Retinal pigment epithelial cell (primary cell): ENCODE measurements around the gene CCNK.

ENCODE experiments used
- DNase-seq: peaks from one replicate; pipeline ENCODE4 v3.0.0-alpha.2; 2010; ENCODE audit warnings: low read depth
- H3K4me3 ChIP-seq: 2 replicates; pipeline ENCODE4 v1.5.1; 2011; ENCODE audit warnings: mild to moderate bottlenecking, low read length, control low read depth, moderate library complexity
- TF ChIP-seq, protein P1 (sequence below): conservative IDR thresholded peaks from 2 replicates; pipeline ENCODE4 v1.5.1; 2011; ENCODE audit warnings: low read depth, low read length, control low read depth, inconsistent platforms

CCNK gene

DNA sequence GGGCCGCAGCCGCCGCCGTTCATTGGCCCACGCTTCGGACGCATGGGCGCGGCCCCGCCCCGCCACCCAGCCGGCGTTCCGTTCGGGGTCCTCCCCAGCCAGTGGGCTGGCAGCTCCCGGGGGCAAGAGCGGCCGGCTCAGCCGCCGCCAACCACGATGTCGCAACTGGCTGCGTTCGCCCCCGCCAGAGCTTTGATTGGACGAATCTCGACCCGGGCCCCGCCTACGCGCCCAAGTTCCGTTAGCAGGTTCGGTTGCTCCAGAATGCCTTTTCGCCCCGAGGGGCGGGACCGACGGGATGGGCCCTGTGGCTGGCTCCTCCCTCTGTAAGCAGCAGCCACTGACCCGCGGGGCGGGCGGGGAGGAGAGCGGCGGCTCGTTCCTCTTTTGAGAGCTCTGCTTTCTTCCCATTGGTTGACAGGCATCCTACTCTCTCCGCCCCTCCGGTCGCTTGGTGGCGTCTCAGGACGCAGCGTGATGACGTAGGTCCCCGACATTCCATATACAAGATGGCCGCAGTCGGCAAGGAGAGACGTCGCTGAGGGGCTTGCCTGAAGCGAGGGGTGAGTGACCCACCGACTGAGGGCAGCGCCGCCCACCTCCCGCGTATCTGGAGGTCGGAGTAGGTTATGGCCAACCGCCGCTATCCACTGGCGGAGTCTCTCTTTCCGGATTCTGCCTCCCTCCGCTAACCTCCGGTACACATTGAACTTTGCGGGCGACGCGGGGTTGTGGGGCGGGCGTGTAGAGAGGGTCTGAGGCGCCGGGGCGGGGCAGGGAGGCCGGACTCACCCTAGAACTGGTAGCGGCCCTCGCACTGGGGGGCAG lies at the start of gene CCNK:
Gene CCNK (plus strand): TSS at position 493 of the 828 bp plus-strand sequence. CDS start 11,269 bp downstream, outside the sequence.
- DNase-seq: peak; percentile 98
- TF ChIP-seq, protein P1, sequence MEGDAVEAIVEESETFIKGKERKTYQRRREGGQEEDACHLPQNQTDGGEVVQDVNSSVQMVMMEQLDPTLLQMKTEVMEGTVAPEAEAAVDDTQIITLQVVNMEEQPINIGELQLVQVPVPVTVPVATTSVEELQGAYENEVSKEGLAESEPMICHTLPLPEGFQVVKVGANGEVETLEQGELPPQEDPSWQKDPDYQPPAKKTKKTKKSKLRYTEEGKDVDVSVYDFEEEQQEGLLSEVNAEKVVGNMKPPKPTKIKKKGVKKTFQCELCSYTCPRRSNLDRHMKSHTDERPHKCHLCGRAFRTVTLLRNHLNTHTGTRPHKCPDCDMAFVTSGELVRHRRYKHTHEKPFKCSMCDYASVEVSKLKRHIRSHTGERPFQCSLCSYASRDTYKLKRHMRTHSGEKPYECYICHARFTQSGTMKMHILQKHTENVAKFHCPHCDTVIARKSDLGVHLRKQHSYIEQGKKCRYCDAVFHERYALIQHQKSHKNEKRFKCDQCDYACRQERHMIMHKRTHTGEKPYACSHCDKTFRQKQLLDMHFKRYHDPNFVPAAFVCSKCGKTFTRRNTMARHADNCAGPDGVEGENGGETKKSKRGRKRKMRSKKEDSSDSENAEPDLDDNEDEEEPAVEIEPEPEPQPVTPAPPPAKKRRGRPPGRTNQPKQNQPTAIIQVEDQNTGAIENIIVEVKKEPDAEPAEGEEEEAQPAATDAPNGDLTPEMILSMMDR: no peak
- peak within 1 kb of the TSS; percentile 99 for H3K4me3 ChIP-seq

DNA sequence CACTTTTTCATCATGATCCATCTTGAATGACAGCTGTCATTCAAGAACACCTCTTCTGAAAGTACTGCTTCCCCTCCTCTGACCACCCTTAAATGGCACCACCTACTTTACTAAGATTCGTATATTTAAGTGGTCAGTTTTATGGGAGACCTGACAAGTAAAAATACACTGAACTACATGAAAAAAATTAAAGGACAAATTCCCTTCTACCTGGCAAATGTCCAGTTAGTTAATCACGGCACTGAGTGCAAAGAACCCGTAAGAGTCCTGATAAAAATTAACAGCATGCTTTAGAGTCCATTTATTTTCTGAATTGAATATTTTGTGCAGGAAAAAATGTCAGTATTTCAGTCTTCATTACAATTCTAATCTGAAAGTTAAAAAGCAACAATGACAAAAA lies 49.2 kb upstream of the CCNK start:
- DNase-seq: no peak
- TF ChIP-seq, protein P1: no peak
- no peak overlapping the region for H3K4me3 ChIP-seq

DNA sequence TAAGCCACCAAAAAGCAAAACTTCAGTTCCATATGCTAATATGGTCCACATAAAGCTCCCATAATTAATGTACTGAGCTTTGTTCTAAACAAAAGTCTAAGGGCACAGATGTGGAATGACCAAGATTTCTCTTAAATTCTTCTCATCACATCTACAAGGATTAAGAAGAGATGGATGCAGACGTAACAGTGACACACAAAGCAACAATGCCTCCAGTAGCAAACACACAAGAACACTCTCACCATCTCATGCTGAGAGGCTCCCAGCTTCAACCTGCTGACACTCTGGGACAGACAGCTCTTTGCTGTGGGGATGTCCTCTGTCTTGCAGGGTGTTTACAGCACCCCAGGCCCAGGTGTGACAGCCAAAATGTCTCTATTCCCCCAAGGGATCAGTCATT lies 48.7 kb upstream of the CCNK start:
- TF ChIP-seq, protein P1: no peak
- no peak overlapping the region for H3K4me3 ChIP-seq
- no peak for DNase-seq

DNA sequence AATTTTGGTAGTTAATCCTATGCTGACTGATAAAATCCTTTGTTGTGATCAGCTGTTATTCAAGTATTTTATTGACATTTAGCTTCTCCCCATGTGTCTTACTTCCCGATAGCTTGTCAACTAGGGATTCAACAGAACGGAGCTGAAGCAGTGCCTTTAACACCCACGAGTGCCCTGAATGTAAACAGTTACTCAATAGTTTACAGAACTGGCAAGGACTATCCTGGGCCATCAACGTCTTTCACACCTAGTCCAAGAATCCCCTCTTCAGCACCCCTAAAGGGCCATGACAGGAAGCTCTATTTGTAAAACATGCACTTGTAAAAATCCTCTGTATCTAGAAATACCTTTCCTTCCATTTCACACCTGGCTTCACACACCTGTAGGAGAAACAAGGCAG lies 45.9 kb upstream of the CCNK start:
- TF ChIP-seq, protein P1: no peak
- DNase-seq: no peak
- H3K4me3 ChIP-seq: no peak overlapping the region

DNA sequence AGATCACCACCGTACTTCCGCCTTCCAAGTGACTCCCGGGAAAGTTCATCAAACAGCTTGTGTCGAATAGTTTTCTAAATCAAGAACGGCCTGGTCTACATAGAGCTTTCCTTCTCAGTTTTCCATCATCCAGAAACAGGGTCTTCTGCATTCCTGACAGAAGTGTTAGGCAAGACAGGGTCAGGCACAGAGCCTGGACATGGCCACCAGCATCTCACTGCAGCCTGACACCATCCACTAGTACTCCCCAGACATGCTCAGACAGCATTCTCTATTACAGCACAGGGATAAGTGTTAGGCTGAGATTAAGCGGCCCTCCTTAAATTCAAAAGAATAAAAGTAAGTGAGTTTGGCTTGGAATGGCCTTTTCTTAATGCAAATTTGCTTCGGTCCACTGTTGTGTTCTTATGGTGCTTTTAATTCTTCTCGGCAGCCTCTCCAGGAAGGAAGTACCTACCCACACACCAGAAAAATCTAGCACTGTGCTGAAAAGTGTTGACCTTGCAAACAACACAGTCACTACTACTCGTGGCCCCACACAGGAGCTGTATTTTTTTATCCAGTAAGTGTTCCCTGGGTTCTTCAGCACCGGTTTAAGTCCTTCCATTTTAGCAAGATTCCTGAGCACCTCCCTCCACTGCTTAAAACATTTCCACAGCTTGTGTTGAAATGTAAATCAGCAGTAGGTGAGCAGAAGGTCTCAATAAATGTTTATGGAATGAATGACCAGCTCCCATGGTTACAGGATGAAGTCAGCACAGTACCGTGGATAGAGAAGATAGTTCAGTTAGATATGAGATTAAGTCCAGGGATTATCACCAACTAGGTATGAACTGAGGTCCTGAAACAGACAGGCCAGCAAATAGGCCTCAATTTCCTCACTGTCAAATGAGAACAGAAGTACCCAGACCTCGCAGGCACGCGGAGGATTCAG lies 44.7 kb upstream of the CCNK start:
- H3K4me3 ChIP-seq: no peak overlapping the region
- no peak for DNase-seq

DNA sequence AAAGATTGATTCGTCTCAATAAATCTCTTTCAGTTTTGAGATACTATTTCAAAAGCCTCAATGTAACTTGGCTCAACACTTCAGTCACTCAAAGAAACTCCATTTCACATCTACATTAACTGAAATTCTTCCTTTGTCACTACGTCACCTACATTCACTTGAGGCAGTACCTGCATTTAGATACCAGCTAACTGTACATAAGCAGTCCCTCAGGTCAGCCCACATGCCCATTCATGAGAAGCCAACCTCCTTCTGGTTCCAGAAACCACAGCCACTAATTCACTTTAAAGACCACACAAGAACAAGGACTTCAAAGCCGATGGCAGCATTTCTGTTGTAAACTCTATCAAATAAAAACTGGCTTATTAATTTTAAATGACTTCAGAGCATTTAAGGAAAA lies 43.5 kb upstream of the CCNK start:
- no peak overlapping the region for H3K4me3 ChIP-seq
- no peak for DNase-seq
- TF ChIP-seq, protein P1: no peak

More for the DNA sequence above, 44.7 kb upstream of the CCNK start:
- TF ChIP-seq, protein P1: no peak
